ENCODE measurements around the gene GRAMD4.

The GRAMD4 gene

DNA sequence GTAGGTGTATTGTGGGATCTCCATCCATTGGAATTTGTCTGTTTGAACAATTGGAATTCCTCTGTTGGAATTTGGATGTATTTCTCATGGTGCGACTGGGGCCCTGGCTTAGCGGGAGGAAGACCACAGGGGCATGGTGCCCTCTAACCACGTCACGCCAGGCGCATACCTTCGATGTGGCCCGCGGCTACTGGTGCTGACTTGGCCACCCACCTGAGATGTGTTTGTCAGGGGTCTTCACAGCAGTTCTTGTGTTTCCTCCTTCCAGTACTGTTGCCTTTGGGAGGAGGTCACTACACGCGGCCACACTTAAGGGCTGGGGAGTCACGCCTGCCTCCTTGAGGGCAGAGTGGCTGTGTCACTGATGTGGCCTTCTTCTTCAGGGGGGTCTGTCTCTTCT, 36.6 kb upstream of the GRAMD4 start:
- DNase-seq = no peak

DNA sequence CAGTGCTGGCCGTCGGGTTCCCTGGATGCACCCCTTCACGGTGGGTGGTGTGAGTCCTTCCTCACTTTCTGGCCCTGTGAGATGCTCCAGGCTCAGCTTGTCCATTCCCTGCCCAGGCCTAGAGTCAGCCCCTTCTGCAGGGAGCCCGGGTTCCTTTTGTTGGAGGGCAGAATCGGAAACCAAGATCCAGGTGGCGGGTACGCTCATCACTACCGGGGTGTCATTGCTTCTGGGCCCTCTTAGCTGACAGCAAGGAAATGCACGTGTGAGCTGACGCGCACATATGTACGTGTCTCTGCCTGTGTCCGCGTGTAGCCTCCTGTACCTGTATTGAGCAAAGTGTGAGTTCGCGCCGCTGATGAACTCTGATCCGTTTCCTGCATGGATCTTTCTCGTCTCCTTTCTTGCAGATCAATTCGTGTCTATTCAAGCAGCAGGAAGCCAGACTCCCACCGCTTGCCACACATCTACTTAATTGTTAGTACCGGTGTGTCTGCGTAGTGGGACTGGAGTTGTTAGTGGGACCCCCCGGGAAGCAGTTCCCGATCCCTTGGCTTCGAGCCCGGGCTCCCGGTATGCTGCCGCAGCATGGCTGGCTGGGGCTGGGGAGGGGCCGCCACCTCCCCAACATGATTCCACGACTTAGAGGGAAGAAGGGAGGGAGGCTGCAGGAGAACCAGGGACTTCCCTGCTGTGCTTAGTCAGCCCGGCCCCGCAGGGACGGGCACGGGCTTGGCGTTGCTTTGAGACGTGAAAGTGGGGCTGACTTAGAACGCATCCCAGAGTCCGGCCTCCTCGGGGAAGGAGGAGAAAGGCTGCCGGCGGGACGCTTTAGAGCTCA, 35.9 kb upstream of the GRAMD4 start:
- no peak for DNase-seq

DNA sequence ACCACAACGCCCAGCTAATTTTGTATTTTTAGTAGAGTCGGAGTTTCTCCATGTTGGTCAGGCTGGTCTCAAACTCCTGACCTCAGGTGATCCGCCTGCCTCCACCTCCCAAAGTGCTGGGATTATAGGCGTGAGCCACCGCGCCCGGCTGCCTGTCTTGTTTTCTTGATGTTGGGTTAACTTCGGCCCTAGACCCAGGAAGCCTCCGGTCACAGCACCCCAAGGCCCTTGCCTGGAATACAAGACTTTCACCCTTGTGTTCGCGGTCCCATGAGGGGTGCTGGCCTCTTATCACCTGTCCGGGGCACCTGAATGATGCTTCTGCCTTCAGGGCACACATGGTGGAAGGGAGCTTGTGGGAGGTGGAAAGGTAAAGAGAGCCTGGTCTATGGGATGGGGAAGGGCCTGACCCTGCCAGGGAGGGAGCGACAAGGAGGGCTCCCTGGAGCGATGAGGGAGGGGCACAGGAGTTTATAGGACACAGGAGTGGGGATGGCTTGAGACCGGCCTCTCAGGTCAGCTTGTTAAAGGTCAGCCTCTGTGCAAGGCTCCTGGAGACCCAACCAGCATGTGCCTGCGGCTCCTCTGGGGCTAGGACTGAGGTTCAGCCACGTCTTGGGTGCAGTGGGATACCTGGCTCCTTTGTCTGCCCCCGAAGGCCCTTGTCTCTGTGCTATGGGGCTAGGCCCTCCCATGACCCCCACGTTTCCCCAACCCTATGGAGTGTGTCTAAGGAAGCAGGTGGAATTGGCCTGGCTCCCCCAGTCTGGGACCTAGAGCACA, 34.7 kb upstream of the GRAMD4 start:
- DNase-seq = no peak

DNA sequence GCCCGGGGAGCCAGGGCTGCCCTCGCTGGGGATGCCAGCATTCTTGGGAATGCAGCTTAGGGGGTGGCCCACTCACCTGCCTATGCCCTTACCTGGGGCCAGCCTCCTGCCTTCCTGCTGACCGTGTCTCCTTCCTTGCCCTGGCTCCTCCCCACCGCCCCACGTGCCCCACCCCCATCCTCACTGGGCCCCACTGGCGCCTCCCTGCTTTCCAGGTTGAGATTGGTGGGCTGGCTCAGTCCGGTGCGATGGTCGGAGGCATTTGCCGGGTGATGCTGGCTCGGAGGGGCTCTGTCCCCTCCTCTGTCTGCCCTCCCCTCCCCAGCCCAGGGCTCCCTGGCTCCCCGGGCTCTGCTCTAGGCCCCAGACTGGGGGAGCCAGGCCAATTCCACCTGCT, 34.1 kb upstream of the GRAMD4 start:
- DNase-seq = no peak

DNA sequence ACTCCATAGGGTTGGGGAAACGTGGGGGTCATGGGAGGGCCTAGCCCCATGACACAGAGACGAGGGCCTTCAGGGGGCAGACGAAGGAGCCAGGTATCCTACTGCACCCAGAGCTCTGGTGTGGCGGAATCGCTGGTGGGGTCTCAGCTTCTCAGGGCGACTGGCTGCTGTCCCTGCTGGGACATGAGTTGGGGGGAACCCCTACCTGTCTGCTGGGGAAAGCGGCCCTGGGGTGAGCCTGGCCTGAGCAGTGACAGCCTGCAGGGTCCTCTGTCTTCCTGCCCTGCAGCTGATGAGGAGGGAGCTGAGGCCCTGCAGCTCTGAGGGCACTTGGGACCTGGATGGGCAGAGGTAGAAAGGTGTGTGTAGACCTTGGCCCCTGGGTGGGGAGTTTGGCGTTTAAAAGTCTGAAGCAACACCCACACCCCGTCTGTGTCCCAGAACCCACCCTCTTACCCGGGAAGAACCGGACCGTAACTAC, 33.6 kb upstream of the GRAMD4 start:
- no peak for DNase-seq

DNA sequence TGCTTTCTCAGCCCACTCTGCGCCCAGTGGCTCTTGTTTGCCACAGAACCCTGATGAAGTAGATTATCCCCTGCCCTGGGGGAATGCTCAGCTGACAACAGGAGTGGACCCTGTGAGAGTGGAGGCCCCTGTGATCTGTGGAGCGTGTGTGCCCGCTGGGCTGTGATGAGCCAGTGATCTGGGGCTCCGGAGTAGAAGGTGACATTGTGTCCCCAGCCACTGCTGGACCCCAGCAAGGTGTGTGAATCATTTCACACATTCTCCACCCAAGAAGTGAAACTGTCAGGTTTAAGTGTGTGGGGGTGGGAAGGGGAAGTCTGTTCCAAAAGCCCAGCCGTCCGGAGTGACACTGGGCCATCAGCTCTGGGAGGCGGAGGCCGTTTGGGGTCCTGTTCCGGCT, 33.1 kb upstream of the GRAMD4 start:
- no peak for DNase-seq

DNA sequence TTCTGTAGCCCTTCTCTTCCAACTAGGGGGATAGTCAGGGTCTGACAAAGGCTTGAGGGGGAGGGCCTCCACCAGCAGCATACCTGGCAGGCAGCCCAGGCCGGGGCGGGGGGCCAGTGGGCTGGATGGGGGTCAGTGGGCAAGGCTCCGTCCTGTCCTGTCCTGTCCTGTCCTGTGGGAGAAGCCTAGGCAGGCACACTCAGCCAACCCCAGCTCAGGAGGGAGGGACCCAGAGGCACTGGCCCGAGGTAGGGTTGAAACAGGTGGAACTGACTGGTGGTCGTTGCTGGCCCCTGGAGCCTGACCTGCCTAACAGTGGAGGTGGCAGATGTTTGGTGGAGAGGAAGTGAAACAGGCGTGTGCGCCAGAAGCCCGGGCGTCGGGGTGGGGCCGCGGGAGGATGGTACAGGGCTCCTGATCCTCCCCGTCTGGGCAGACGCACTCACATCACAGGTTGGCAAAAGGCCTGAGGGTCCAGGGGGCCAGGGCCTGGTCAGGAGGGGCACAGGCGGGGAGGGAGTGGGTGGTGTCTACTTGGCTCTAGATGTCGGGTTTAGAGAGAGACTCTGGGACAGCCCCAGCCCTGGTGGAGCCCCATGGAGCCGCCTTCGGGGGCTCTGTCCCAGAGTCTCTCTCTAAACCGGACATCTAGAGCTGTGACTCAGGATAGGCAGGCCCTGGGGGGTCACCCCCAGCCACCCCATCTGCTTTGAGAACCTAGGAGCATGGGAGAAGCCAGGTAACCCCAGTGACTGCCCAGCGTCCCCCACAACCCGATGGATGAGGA, 32.5 kb upstream of the GRAMD4 start:
- DNase-seq = no peak

DNA sequence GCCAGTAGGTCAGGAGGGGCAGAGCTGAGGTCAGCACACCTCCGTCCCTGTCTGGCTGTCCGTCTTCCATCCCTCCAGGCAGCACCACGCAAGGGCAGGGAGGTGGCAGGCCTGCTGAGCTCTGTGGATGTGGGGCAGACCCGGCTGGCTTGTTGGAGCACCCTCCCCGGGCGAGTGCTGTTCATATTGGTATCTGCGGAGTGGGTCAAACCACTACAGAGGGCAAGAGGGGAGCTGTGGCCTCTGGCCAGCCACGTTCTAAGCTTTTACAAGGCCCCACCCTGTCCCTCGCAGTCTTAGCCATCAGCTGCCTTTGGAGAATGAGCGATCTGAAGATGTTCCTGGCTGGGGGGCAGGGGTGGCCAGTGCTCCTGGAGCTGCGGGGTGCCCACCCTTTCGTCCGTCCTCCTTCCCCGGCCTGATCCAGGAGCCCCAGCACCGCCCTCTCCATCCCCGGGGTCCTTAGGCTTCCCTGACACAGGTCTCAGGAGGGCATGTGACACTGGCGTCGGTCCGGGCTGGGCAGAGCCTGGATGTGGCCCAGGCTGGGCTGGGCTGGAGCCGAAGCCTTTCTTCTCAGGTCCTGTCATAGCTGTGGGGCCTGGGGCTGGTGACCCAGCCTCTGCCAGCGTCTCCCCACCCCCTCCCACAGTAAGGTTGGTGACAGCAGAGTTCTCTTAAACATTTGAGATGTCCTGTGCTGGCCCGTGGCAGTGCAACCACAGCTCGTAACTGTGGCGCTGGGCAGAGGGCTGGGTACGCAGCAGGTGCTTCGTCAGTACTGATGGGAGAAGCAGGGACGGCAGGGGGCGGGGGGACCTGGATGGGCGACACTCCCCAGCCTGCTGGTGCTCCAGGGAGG, 31.7 kb upstream of the GRAMD4 start:
- DNase-seq = no peak

DNA sequence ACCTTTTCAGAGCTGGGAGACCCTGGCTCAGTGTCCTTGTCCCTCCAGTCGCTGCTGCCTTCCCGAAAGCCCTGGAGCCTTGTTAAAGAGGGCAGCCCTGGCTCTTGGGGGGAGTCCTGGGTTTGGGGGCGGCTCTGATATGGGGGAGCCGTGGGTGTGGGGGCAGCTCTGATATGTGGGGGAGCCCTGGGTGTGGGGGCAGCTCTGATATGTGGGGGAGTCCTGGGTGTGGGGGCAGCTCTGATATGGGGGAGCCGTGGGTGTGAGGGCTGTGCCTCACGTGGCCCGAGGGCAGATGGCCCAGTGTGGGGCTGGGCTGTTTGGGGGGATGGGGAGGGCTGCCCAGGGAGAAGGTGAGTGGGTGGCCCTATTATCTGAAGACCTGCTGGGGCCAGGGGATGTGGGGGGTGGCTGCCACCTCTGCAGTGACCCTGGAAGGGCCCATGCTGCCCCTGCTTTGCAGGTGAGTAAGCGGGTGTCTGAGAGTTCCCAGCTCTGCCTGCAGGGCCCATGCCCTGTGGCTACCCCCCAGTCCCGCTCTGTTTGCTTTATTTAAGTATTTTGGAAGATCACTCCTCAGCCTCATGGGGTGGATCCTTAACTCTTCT, 30.9 kb upstream of the GRAMD4 start:
- no peak for DNase-seq

DNA sequence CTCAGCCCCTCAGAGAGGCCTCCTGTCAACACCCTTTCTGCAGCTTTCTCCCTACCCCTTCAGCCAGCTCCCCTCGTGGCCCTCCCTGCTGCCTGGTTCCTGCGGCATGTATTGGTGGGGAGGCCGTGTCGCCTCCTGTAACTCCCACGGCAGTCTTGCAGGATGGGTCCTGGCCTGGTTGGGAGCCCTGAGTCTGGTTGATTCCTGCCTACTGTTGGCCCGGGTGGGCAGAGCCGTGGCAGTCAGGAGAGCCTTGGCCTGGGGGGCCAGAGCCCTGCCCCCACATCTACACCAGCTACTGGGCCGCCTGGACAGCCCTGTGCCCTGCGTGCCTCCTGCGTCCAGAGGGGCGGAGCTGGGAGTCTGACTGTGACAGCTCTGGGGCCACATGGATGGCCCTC, 30.3 kb upstream of the GRAMD4 start:
- DNase-seq = no peak

DNA sequence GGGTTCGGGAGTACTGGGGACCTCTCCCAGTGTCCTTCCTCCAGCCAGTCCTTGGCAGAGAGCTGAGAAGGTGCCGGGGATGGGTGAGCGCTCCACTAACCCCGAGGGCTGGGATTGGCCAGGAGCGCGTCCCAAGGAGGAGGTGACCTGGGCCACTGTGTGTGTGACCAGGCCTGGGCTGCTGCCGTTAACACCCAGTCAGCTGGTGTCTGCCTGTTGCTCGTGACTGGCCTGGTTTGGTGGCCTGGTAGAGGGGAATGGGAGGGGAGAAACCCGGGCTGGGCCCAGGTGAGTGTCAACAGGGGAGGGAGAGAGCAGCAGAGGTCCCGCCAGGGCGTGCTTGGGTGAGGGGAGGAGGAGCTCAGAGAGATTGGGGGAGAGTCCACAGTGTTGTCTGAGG, 29.9 kb upstream of the GRAMD4 start:
- no peak for DNase-seq

DNA sequence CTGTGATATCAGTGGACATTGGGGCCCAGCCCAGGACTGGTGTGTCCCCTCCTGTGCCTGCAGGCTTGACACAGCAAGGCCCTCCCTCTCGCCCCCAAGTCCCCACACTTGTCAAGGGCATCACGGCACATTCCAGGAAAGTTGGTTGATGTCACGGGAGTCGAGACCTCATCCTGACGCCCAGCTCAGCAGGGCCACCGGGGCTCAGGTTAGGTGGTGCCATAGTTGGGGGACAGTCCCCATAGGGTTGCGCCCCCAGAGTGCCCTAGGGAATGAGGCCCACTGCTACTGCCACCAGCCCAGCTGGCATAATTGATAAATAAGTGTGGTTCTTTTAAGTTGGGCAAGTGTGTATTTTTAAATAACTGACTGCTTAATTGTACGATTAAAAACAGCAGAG, 28.3 kb upstream of the GRAMD4 start:
- DNase-seq = no peak

DNA sequence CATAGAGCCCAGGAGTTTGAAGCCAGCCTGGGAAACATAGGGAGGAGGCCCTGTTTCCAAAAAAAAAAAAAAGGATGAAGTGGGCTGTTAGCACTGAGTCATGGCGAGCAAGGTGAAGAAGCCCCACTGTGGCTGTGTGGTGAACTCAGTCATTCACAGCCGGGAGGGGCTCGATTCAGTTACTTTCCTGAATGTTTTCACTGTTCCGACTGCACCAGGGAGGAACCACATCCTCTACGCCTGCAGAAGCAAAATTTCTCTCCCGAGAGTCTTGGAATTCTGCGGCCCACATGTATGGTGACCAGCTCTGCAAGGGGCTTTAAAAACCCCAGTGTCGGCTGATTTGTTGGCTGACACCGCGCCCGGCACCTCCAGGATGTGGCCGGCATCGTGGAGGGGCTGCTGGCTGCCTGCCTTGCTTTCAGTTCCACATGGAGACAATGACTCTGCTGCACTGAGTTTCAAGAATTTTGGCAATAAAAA, 27.8 kb upstream of the GRAMD4 start:
- DNase-seq = peak; percentile 50

DNA sequence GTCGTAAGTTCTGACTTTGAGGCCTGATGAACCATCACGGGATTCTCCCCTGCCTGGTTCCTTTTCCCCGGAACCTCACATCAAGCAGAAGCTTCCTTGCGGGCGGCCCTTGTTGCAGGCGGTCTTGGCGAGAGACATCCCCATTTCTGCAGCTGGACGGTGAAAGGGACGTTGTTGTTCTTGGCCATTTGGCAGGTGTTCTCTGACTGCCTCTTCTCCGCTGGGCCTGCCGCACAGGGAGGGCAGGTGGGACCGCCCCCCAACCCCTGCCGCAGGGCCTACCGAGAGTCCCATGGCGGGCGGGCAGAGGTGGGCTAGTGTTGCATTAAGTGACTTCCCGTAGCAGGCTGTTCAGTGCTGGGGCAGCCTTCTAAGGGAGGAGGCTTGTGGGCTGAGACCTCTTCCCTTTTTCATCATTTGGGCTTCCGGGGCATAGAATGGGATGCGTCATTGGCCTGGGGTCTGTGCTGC, 26.9 kb upstream of the GRAMD4 start:
- no peak for DNase-seq

DNA sequence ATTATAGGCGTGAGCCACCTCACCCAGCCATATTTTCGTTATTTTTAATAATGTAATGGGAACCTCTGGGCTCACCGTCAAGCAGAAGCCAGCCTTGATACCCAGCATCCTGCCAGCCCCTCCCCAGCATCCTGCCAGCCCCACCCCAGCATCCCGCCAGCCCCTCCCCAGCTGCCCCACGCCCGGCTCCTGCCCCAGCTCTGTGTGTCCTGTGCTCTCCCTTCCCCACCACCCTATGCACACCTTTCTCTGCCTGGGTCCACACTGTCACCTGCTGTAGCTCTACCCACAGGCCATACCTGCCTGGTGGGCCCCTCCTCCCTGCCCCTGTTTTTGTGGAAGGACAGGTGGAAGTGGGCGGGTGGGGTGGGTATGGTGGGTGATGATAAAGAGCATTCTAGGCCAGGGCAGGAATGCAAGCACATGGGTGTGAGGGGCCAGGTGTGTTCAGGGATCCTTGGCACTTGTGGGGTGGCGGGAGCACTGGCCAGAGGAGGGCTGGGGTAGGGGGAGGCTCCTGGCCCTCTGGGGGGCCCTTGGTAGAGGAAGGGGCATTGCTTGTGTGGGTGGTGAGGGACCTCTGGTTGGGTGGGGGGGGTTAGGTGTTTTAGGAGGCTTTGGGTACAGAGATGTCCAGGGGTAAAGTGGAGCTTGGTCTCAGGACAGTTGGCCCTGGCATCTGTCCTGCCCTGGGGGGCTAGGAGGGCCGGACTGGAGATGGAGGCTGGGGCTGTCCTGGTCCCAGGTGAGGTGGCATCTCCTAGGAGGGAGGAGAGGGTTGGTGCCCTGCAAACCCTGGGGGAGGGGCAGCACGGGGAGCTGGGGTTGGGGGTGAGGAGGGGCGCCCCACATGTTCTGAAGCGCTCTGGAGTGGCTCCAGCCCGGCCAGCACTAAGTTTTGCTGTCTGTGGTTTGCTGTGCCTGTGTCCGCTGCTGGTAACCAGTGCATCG, 25.9 kb upstream of the GRAMD4 start:
- no peak for DNase-seq

DNA sequence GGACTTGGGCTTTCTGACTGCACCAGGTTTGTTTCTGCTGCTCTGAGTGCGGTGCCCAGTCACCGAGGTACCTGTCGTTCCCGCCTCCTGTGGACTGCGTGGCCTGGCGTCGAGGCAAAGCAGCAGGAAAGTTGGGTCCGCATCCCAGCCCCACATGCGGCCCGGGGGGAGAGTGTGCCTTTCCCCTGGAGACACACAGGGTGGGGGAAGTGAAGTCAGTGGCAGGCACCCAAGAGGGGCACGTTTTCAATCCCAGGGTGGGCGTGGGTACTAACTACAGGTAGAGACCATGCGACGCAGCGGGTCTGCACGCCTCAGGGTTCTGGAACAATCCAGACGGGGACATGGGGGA, 25.3 kb upstream of the GRAMD4 start:
- no peak for DNase-seq

DNA sequence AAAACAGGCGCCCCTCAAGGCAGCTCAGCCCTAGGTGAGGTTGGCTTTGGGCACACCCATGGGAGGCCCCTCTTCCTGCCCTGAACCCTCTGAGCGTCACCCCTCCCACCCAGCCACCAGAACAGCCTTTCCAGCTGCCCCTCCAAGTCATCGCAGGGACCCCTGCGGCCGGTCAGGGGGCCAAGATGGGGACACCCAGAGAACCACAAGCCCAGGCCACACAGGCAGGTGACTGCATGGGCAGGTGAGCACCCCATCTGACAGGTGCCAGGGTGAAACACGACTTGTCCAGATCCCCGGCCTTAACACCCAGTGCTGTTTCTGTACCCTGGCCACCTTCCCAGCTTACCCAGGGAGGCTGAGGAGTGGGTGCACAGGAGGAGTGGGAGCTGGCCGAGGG, 24.6 kb upstream of the GRAMD4 start:
- no peak for DNase-seq

DNA sequence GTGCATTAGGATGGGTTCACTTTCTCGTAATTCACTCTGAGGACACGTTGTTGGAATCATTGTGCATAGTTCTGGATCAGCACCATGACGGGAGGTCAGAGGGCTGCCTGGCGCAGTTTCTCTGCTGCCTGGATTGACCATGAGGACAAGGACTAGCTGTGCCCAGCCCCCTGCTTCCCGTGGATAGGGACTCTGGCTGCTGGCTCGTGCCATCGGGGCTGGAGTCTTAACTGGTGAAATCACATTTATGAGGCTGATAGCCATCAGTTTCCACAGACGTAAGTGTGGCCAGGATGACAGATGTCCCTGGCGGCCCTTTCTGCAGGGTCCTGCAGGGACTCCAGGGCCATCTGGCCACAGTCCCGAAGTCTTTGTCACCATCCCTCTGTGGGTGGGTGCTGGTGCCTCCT, 24.1 kb upstream of the GRAMD4 start:
- no peak for DNase-seq

DNA sequence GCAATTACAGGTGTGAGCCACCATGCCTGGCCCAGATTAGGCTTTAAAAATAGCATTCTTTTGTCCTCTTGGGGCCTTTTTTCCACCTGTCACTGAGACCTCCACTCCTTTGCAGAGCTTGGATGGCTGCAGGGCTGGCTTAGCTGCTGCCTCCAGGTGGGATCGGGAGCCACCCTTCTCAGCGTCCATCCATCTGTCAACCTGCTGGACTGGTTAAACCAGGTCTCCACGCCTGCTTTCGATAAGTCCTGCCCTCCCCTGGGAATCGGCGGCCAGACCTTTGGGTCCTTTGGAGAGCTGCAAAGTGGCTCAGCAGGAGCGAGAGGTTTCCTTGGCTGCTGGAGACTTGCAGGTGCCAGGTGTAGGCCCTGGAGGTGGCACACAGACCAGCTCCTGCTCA, 23.4 kb upstream of the GRAMD4 start:
- no peak for DNase-seq

DNA sequence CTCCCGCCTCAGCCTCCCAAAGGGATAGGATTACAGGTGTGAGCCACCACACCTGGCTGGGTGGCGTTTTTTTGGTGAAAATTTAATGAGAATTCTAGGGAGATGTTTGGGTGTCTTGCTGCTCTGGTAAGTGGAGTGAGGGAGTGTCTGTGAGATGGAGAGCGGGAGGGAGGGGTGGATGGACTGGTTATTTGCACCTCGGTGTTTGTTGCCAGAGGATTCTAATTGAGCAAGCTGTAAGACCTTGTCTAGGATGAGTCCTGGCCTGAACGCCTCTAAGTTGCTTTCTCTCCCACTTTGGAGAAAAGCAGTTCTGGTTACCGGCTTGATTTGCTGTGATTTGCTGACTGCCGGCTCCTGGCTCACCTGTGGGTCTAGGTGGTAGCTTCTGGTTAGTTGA, 22.0 kb upstream of the GRAMD4 start:
- DNase-seq = no peak
